HG03064 (cell line): ENCODE data around the gene SLC43A3.

Experiments
- ATAC-seq: cut with Tn5 transposase; IDR thresholded peaks from one replicate; pipeline ENCODE4 v1.9.1; 2021; ENCODE audit warnings: low read depth; ENCODE audit not compliant: unreplicated experiment

SLC43A3 gene

DNA sequence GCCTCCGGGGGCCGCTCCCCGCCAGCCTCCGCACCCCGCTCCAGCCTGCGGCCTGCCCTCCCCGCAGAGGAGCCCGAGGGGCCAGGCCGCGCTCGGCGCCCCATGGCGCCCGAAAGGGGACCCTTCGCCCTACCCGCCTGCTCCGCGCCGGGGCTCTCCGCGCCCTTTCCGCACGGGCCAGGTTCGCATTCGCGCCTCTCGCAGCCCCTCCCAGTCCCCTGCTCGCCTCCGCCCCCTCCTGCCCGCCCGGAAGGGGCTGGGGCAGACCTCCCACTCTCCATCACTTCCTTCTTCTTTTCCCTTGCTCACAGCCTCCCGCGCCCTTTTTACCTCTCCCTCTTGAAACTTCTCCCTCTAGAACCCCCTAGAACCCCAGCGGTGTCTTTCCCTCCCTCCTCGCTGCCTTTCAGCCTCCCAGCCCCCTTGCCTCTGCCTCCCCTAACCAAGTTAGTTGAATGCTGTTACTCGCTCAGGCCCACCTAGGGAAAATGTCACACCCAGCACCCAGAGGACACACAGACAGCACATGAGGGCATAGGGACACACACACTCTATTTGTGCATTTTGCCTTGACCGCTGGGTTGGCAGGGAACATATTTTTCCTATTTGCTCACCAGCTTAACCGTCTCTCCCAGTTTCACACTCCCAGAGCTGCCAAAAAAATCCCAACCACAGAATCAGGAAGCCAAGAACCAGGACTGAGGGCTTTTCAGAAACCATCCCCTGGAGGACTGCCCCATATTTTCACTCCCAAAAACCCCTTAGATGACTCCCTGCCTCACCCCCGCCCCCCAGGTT lies at the start of gene SLC43A3:
TSS of gene SLC43A3 (minus strand) at position 193 of the 798 bp plus-strand sequence. CDS start 949 bp downstream, outside the sequence.
- ATAC-seq: peak; percentile 50

DNA sequence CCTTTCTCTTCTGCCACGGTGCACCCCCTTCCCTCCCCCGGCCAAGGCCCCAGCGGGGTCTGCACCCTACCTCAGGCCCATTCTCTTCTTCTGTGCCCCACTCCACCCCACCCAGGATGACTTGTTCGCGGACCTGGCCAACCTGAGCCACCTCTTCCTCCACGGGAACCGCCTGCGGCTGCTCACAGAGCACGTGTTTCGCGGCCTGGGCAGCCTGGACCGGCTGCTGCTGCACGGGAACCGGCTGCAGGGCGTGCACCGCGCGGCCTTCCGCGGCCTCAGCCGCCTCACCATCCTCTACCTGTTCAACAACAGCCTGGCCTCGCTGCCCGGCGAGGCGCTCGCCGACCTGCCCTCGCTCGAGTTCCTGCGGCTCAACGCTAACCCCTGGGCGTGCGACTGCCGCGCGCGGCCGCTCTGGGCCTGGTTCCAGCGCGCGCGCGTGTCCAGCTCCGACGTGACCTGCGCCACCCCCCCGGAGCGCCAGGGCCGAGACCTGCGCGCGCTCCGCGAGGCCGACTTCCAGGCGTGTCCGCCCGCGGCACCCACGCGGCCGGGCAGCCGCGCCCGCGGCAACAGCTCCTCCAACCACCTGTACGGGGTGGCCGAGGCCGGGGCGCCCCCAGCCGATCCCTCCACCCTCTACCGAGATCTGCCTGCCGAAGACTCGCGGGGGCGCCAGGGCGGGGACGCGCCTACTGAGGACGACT lies 49.3 kb upstream of the SLC43A3 start:
- ATAC-seq: no peak

DNA sequence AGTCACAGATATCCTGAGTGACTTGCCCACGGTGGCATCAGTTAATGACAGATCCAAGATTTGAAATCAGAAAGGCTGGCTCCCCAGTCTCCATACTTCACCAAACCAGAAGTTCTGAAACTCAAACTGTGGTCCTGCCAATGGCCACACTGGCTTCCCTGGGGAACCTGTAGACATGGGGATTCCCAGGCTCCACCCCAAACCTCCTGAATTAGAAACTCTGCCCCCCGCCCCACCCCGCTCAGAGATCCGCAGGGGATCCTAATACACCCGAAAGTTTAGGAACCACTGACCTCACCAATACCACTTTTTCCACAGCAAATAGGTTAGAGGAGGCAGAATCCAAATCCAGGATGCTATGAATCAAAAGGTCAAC lies 48.7 kb upstream of the SLC43A3 start:
- no peak for ATAC-seq

DNA sequence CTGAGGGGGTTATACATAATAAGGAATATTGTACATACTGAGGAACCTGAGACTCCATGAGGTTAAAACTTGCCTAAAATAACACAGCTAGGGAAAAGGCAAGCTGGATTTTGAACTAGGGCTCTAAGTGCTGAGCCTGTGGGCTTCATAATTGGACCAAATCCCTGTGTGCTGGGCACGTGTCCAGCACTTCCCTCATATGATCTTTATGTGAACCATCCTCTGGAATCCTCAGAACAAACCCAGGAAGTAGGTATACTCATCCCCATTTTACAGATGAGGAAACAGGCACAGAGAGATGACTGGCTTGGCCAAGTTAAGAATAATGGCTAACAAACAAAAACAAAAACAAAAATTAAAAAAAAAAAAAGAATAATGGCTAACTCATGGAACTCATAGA lies 48.3 kb upstream of the SLC43A3 start:
- ATAC-seq: no peak

DNA sequence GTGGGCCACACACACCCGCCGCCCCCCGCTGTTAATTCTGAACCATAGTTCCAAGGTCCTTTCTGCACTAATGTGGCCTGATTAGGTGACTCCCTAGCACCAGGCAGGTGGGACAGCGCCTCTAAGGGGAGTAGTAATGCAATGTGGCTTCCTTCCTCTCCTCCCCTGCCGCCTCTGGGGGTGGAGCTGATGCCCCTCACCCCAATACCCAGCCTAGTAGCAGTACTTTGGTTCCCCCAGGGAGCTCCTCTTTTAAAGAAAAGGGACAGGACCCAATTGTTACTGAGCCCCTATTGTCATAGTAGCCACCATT lies 47.8 kb upstream of the SLC43A3 start:
- ATAC-seq: no peak

DNA sequence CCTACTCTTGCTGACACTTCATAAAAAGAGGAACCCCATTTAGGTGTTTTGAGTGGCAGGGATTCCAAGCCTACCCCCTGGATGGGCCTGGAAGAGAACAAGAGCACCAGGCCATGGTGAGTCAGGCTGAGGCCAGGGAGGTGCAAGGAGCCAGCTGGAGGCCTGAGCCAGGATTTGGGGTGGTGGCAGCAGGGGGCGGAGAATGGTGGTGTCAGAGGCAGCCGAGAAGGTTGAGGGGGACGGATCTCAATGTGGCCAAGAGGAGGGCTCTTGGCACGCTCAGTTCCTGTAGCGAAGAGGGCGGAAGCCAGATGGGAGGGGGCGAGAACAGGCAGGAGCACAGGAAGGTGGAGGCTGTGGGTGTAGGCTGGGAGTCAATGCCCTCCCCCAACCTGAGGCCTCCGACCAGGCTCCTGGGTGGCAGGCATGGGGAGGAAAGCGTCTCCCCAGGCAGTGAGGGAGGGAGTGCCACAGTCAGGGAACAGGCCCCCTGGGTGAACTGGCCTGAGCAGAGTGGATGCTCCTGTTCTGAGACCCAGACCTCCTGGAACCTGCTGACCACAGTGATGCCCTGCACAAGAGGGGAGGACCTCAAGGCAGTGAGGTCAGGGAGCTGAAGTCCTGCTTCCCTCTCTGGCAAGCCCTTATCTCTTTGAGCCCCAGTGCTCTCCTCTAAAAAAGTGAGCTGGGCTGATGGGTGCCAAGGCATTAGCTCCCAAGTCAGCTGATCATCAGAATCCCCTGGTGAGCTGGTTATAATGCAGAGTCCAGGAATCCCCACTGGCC lies 47.3 kb upstream of the SLC43A3 start:
- peak; percentile 35 for ATAC-seq

DNA sequence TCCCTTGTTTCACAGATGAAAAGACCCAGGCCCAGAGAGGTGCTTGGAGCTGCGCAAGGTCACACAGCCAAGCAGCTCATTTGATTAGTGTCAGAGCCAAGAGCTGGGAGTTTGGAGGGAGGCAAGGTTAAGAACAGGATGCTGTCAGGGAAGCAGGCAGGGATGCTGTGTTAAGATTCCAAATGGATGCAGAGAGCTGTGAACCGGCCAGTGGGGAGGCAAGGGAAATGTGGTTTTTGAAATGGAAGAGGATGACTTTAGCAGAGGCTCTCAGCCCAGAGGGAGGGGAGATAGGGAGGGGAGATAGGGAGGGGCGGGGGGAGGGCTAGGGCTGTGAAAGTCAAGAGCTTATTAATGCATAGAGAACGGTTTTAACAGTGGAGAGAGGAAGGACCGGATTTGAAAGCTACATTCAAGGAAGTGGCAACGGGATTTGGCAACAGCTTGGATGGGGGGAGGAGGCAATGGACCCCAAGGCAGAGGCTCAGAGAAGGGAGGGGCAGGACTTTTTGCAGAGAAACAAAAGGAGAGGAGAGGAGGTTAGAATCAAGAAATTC lies 46.4 kb upstream of the SLC43A3 start:
- ATAC-seq: no peak

DNA sequence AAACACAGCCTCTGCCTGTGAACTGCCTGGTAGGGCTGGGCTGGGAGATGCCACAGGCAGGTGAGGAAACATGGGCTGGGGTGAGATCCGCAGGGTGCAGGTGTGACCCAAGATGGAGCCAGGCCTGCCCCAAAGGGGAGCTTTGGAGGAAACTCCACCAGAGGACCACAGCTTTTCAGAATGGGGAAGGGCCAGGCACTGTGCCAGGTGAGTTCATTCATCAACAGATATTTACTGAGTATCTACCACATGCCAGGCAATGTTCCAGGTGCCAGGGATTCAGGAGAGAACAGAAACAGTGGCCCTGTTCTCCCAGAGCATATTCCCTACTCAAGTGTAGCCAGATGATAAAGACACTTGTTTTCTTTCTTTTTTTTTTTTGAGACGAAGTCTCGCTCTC lies 44.6 kb upstream of the SLC43A3 start:
- no peak for ATAC-seq

DNA sequence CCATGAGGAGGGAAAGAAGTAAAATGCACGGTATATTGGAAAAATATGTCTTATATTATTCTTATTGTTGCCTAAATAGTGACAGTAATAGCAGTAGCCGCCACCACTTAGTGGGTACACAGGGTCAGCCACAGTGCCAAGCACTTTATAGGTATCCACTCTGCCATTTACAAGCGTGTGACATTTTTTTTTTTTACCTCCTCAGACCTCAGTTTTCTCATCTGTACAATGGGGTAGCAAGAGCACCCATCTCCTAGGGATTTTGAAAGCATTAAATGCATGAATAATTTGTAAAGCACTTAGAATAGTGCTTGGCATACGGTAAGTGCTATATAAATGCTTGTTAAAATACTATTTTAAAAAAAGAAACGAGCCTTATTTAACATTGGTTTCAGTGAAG lies 42.3 kb upstream of the SLC43A3 start:
- no peak for ATAC-seq

DNA sequence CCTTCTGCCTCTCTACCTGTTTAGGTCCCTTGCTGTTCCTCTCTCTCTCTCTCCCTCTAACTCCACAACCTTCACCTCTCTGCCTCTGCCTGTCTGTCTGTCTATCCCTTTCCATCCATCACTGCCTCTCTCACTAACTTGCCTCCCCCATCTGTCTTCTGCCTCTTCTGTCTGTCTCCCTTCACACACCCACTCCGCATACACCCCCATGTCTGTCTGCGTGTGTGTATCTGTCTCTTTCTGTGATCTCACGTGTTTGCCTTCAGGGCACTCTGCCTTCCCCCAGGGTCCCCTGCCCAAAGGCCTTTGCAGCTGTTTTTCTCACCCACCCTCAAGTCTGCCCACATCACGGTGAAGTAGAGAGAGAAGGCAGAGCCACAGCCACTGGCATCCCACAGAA lies 41.4 kb upstream of the SLC43A3 start:
- ATAC-seq: no peak

DNA sequence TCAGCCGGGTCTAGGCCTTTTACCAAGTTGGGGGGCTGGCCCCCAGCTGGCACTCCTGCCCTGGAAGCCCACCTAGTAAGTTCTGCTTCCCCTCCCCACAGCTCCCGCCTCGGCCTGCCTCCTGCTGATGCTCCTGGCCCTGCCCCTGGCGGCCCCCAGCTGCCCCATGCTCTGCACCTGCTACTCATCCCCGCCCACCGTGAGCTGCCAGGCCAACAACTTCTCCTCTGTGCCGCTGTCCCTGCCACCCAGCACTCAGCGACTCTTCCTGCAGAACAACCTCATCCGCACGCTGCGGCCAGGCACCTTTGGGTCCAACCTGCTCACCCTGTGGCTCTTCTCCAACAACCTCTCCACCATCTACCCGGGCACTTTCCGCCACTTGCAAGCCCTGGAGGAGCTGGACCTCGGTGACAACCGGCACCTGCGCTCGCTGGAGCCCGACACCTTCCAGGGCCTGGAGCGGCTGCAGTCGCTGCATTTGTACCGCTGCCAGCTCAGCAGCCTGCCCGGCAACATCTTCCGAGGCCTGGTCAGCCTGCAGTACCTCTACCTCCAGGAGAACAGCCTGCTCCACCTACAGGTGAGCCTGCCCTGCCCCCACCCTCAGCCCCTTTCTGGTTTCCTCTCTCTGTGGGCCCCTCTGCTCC lies 40.7 kb upstream of the SLC43A3 start:
- ATAC-seq: no peak

DNA sequence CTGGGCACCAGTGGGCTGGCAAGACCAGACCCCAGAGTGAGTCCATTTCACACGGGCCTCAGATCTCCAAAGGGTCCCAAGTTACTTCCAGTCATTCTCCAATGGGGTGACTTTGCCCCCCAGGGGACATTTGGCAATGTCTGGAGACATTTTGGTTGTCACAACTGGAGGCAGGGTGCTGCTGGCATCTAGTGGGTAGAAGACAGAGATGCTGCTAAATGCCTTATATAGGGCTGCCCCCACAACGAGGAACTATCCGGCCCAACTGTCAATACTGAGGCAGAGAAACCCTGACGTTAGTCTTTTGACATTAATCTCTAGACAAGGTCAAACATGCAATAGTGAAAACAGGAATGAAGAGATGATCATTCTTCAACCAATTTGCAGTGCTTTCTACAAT lies 39.8 kb upstream of the SLC43A3 start:
- ATAC-seq: no peak

DNA sequence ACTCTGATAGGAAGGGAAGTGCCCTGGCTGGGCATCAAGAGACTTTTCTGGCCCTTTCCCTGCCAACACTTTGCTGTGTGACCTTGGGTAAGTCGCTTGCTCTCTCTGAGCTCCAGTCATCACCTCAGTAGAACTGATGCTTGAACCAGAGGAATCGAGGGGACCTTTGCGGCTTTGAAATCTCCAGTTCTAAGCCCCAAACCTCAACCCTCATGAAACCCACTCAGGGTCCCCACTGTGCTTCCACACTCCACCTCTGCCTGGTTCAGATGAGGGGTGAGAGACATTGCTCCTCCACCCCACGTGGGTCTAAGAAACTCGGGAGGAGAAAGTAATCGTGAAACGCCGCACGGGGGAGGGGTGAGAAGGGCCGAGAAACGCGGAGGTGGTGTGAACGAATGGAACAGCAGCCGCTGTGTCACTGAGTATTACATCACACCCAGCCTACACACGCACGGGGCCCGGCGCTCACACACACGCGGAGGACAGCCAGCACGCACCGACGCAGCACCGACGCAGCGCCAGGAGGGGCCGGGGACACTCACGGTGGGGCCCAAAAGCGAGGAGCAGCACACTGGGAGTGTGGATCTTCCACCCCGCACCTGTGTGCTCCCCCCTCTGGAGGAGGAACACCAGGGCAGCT lies 37.7 kb upstream of the SLC43A3 start:
- no peak for ATAC-seq

DNA sequence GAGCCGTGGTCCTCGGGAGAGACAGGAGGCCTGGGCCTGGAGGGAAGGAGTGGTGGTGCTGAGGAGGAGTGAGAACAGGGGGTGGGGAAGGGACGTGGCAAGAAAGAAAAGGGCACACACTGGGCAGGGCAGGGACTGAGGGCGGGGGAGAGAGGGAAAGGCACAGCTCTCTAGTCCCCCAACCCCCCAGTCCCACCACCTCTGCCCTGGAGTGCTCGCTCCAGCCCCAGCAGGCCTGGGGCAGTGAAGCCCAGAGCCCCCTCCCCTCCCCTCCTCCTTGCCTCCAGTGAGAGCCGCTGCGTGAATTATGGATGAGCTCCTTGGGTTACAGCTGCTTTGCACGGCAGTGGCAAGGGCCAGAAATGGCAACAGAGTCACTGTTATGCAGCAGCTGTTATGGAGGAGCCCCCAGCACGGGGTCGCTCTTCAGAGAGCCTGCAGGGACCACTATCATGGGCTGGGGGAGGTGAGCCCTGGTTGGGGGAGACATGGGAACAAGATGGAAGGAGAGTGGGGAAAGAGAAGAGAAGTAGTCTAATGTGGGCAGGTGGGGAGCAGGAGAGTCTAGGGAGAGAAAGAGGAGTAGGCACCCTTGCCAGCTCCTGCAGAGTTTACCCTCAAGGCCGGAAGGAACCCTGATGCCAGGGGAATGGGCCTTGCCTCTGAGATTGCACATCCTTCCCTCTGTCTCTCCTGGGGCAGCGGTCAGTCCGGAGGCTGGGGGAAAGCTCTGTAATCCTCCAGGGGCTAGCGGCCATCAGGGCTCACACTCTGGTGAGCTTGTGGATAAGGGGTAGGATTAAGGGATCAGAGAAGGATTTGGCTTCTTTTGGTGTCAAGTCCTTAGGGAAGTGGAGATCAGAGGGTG lies 37.0 kb upstream of the SLC43A3 start:
- no peak for ATAC-seq

DNA sequence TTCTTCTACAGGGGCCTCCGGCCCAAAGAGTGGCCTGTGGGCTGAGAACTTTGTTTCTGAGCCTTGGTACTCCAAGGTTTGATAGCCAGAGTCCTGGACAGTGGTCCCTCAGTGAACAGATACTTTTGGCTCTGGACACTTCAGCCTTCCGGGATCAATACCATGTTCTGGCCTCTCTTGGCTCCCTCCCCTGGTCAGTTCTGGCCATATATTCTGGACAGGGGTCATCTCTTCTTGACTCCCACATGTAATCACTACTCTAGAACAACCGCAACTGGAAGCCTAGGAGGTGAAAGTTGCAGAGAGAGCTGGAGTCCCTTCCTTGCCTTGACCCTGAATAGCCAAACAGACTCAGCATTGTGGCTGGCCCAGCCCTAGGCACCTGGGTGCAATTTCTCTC lies 35.7 kb upstream of the SLC43A3 start:
- no peak for ATAC-seq

DNA sequence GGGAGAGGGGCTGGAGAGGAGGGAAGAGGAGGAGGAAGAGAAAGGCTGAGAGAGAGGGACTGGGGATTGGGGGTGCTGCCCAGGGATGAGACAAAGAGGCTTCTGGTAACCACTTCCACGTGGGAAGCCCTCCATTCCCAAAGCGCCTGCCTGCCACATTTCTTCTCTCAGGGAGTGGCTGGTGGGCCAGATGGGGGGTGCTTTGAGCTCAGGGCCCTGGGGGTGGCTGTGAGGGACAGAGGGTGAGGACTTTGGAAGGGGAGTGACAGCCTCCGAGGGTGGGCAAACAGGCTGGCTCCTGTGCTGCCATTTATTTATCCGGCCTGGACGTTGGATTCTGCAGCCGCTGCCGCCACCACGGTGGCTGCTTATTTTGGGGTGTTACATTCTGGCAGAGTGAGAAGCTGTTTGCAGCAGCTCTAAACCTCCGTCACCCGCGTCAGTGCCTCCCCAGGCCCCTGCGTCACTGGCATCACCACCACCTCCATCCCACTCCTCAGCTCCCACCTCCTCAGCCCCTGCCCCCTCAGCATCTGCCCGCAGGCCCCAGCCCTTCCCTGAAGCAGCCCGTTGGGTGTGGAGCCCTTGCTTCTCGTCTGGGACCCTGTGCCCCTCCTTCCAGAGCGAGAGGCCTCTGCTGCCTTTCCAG lies 35.0 kb upstream of the SLC43A3 start:
- ATAC-seq: no peak

DNA sequence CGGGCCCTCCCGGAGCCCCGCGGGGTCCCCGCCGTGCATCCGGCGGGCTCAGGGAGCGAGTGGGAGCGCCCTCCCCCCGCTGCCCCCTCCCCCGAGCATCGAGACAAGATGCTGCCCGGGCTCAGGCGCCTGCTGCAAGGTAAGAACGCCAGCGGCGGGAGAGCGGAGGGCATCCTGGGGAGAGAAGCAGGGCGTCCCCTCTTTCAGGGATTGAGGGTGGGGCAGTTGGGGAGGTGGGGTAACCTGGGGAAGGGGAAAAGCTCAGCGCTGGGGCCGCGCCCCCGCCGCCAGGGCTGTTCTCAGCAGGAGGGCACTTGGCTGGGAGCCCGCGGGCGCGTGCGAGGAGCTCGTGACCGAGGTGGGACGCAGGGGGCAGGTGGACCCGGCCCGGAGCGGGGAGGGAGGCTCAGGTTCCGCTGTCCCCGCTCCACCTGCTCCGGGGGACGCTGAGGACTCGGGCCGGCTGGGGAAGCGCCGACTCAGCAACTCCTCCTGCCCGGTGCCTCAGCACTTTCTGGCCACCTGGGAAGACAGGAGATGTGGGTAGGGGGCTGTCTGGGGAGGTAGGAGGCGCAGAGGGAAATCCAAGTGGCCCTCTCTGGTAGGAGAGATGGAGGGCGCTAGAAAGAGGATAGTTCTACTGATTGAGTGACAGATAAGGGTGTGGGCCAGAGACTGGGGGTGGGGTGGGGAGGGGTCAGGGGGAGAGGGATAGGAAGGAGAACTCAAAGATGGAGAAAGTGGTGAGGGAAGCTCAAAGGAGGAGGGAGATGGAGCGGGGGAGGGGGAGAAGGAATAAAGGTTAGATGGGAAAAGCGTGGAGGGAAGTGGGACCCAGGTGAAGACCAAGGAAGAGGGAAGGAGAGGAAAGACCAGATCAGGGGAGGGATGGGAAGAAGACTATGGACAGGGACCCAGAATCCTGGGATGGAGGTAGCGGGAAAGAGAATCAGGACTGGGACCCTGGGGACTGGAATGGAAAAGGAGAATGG lies 34.1 kb upstream of the SLC43A3 start:
- ATAC-seq: no peak
